H1 (cell line): ENCODE measurements around the gene PACSIN2. TPM values are rescaled to one million over a fixed set of nuclear protein-coding genes. Genes with fewer than 3 reads are reported as not detected.

Experiments used
- CEBPB ChIP-seq: IDR thresholded peaks from 2 replicates; pipeline ENCODE4 v1.6.1; 2012; ENCODE audit warnings: low read depth, low read length
- POU5F1 ChIP-seq: IDR thresholded peaks from 2 replicates; pipeline ENCODE4 v1.6.1; 2011; ENCODE audit warnings: low read depth, mild to moderate bottlenecking, low read length, moderate library complexity
- RNF2 ChIP-seq: fragments of 200-900, 300-1000 bp; sonication (generic); IDR thresholded peaks from 2 replicates; pipeline ENCODE4 v1.7.1; 2016; ENCODE audit warnings: borderline replicate concordance, low read depth, mild to moderate bottlenecking, antibody characterized with exemption, low read length; ENCODE audit not compliant: poor library complexity, severe bottlenecking; ENCODE audit errors: missing control alignments
- polyA plus RNA-seq, 7 experiments: library from polyadenylated mRNA; depleted of rRNA in 3 of 7; stranded (reverse) in 5 of 7; unstranded in 2 of 7; fragments of >200 nt in 5 of 7; fragments of 200-250 nt in 2 of 7; gene quantifications; 1 replicate in 5 of 7; 2 replicates in 1 of 7; 4 replicates in 1 of 7; pipeline versions ENCODE4 v1.2.1 to v1.2.3, GENCODE V29; 2011 to 2013; ENCODE audit warnings: missing spikeins in 2 of 7, mixed read lengths in 2 of 7
- total RNA-seq: library from RNA; stranded (reverse); fragmentation: NEBNext Ultra II Directional; extraction: Animal tissue kit (Norgen Biotek cat#: 25700); gene quantifications from 2 replicates; pipeline ENCODE4 v1.2.1, GENCODE V29; 2021
- TF ChIP-seq, protein P1 (sequence below): fragments of 300-600 bp; sonication (generic); IDR thresholded peaks from 2 replicates; pipeline ENCODE4 v1.7.1; 2012; ENCODE audit warnings: low read length, moderate library complexity, mild to moderate bottlenecking, inconsistent platforms; ENCODE audit not compliant: insufficient replicate concordance

The PACSIN2 gene
- total and polyA plus RNA-seq, 2 of the 8 experiments (the other 6 are each of a cell fraction or from before 2014, with no cell fraction given): 44.8 to 64.2 TPM

DNA sequence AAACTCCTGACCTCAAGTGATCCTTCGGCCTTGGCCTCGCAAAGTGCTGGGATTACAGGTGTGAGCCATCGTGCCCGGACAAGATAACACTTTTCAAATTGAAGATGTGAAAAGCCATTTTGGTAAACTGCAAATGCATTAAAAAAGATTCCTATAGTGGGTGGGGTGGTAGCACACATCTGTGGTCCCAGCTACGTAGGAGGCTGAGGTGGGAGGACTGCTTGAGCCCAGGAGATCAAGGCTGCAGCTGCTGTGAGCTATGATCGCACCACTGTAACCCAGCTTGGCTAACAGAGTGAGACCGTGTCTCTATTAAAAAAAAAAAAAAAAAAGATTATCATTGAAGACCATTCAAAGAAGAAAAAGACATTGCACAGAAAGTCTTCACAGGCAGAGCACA, 140.9 kb downstream of the PACSIN2 start (continued):
- TF ChIP-seq, protein P1, sequence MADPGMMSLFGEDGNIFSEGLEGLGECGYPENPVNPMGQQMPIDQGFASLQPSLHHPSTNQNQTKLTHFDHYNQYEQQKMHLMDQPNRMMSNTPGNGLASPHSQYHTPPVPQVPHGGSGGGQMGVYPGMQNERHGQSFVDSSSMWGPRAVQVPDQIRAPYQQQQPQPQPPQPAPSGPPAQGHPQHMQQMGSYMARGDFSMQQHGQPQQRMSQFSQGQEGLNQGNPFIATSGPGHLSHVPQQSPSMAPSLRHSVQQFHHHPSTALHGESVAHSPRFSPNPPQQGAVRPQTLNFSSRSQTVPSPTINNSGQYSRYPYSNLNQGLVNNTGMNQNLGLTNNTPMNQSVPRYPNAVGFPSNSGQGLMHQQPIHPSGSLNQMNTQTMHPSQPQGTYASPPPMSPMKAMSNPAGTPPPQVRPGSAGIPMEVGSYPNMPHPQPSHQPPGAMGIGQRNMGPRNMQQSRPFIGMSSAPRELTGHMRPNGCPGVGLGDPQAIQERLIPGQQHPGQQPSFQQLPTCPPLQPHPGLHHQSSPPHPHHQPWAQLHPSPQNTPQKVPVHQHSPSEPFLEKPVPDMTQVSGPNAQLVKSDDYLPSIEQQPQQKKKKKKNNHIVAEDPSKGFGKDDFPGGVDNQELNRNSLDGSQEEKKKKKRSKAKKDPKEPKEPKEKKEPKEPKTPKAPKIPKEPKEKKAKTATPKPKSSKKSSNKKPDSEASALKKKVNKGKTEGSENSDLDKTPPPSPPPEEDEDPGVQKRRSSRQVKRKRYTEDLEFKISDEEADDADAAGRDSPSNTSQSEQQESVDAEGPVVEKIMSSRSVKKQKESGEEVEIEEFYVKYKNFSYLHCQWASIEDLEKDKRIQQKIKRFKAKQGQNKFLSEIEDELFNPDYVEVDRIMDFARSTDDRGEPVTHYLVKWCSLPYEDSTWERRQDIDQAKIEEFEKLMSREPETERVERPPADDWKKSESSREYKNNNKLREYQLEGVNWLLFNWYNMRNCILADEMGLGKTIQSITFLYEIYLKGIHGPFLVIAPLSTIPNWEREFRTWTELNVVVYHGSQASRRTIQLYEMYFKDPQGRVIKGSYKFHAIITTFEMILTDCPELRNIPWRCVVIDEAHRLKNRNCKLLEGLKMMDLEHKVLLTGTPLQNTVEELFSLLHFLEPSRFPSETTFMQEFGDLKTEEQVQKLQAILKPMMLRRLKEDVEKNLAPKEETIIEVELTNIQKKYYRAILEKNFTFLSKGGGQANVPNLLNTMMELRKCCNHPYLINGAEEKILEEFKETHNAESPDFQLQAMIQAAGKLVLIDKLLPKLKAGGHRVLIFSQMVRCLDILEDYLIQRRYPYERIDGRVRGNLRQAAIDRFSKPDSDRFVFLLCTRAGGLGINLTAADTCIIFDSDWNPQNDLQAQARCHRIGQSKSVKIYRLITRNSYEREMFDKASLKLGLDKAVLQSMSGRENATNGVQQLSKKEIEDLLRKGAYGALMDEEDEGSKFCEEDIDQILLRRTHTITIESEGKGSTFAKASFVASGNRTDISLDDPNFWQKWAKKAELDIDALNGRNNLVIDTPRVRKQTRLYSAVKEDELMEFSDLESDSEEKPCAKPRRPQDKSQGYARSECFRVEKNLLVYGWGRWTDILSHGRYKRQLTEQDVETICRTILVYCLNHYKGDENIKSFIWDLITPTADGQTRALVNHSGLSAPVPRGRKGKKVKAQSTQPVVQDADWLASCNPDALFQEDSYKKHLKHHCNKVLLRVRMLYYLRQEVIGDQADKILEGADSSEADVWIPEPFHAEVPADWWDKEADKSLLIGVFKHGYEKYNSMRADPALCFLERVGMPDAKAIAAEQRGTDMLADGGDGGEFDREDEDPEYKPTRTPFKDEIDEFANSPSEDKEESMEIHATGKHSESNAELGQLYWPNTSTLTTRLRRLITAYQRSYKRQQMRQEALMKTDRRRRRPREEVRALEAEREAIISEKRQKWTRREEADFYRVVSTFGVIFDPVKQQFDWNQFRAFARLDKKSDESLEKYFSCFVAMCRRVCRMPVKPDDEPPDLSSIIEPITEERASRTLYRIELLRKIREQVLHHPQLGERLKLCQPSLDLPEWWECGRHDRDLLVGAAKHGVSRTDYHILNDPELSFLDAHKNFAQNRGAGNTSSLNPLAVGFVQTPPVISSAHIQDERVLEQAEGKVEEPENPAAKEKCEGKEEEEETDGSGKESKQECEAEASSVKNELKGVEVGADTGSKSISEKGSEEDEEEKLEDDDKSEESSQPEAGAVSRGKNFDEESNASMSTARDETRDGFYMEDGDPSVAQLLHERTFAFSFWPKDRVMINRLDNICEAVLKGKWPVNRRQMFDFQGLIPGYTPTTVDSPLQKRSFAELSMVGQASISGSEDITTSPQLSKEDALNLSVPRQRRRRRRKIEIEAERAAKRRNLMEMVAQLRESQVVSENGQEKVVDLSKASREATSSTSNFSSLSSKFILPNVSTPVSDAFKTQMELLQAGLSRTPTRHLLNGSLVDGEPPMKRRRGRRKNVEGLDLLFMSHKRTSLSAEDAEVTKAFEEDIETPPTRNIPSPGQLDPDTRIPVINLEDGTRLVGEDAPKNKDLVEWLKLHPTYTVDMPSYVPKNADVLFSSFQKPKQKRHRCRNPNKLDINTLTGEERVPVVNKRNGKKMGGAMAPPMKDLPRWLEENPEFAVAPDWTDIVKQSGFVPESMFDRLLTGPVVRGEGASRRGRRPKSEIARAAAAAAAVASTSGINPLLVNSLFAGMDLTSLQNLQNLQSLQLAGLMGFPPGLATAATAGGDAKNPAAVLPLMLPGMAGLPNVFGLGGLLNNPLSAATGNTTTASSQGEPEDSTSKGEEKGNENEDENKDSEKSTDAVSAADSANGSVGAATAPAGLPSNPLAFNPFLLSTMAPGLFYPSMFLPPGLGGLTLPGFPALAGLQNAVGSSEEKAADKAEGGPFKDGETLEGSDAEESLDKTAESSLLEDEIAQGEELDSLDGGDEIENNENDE: no peak
- no peak for TF ChIP-seq CEBPB
- TF ChIP-seq RNF2: no peak
- no peak for TF ChIP-seq POU5F1
- TF ChIP-seq, all 59 proteins: peak for 0
